NCI-H2171 treated with DMSO at 0.1 percent for 48 hours (cell line): ENCODE measurements around the gene GLP1R.

ENCODE experiments used
- DNase-seq: peaks from one replicate; lab custom pipeline; 2025; lab: John Stamatoyannopoulos, UW

The GLP1R gene

GRCh38 chr6:39044181-39044580, 4.4 kb upstream of the GLP1R start:
- no peak for DNase-seq

- no peak for DNase-seq
Observed at GRCh38 chr6:39047434-39048327, 900 bp upstream of the GLP1R start.

DNA sequence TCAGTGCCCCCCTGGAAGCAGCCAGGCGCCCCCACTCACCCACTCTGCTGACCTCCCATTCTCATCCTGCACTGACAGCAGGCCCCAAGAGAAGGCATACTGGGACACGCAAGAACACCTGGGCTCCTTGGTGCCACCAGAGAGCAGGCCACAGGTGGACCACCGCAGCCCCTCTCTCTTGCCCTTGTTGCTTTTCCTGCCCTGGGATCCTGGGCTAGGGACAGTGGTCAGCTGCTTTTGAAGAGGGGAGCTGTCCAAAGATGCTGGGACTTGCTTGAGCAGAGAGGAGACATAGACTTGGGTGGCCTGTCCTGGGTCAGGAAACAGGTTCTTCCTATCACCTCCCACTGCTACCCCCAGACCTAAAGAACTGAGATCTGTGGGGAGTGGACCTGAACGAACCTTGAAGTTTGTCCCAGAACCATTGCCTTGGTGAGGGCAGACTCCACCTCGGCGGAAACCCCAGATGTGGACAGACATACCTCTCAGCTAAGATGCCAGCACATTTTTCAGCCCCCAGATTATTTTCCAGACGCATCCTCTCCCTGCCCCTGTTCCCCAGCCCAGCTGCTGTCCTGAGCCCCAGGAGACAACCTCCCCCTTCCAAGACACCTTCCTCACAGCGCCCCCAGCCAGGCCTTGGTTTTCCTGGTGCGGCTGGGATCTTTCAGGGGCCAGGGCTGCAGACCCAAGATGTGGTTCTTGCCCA, 1.1 kb downstream of the GLP1R start:
- no peak for DNase-seq

GRCh38 chr6:39050453-39051112, 2.0 kb downstream of the GLP1R start:
- no peak for DNase-seq

GRCh38 chr6:39051399-39052122, 3.0 kb downstream of the GLP1R start:
- no peak for DNase-seq

DNA sequence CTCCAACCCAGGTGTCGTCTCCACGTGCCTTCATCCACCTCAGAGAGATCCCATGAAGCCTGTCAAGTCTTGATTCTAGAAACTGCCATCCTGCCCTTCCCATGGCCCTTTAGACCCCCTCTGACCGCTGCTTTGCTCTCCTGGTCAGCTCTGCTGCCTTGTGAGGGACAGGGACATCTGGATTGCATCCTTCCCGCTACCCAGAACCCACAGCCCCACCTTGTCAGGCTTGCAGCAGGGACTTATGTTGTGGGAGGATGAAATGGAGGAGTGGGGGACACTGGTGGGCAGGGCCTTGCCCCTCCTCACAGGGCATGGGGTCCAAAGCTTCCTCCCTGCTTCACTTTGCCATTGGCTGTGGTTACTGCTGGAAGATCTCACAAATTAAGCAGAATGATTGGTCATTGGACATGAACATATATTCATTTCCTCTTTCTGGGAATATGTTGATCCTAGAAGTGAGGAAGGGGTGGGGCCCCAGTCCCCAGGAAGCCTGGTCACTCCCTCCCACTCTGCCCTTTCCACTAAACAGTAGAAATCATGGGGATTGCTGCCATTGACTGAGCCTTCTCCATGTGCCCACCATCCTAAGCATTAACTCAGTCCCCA, 4.5 kb downstream of the GLP1R start:
- DNase-seq: no peak

DNA sequence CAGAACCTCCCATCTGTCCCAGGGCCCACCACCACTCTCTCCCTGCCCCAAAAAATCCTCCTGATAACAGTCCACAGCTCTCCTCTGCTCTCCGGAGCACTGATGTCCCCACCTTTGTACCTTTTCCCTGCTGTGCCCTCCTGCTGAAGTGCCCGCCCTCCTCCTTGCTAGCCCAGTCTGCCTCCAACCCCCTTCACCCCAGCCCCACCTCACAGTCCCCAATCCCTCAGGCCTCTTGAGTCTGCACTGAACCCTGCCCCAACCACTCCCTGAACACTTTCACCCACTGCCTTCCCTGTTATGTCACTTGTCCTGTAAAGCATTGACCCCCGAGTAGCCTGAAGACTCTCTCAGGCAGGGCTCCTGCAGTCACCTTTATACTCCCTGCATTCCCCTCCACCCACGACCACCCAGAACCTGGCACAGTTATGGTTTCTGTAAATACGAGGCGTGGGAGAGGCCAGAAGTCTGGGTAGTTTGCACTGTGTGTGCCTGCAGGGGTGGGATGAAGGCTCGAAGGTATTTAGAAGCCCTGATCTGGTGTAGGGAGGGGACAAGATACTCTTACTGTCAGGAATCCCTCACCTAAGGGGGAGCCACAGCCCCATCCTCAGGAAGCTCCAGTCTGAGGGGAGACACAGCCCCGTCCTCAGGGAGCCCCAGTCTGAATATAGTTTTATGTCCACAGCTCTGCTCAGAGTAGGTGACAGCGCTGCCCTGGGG, 5.4 kb downstream of the GLP1R start:
- DNase-seq: no peak

DNA sequence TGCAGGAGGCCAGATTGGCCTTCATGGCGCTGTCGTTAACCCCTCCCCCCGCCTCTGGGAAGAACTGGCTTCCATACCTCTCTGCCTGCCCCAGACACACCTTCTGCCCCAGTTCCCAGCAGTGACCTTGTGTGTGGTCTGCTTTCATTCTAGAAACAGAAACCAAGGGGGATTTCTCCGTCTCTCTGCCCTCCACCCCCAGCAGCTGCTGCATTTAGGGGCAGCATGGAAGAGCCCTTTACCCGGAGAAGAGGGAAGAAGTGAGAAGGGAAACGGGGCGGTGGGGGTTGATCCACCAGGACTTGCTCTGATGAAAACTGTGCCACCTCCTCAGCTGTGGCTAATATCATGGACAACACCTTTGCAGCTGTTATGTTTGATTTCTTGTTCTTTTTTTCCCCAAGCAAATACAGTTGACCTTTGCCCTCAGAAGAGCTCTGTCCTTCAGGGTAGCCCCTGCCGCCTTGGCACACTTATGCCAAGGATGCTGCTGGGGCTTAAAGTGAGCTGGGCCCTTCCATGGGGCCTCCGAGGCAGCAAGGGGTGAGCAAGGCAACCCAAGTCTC, 6.1 kb downstream of the GLP1R start:
- no peak for DNase-seq

GRCh38 chr6:39055661-39056060, 7.1 kb downstream of the GLP1R start:
- DNase-seq: no peak

- no peak for DNase-seq
Observed at GRCh38 chr6:39056191-39056590, 7.6 kb downstream of the GLP1R start.

DNA sequence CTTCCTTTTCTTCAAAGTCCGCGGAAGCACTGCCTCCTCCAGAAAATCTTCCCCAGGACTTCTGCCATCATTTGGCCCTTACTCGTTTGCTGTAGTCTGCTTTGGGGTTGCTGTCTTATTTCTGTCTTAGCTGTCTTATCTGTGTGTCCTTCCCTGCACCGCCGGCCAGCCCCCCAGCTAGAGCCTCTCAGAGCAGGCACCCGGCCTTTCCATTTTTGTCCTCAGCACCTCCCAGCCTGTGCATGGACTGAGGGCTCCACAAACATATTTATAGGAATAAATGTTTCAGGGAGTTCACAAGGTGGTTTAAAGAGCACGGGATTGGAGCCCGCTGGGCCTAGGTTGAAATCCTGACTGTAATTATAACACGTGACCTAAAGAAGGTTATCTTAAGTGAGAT, 8.1 kb downstream of the GLP1R start:
- no peak for DNase-seq

GRCh38 chr6:39057251-39058155, 8.9 kb downstream of the GLP1R start:
- no peak for DNase-seq

- DNase-seq: no peak
Observed at GRCh38 chr6:39058471-39059147, 10.0 kb downstream of the GLP1R start.

DNA sequence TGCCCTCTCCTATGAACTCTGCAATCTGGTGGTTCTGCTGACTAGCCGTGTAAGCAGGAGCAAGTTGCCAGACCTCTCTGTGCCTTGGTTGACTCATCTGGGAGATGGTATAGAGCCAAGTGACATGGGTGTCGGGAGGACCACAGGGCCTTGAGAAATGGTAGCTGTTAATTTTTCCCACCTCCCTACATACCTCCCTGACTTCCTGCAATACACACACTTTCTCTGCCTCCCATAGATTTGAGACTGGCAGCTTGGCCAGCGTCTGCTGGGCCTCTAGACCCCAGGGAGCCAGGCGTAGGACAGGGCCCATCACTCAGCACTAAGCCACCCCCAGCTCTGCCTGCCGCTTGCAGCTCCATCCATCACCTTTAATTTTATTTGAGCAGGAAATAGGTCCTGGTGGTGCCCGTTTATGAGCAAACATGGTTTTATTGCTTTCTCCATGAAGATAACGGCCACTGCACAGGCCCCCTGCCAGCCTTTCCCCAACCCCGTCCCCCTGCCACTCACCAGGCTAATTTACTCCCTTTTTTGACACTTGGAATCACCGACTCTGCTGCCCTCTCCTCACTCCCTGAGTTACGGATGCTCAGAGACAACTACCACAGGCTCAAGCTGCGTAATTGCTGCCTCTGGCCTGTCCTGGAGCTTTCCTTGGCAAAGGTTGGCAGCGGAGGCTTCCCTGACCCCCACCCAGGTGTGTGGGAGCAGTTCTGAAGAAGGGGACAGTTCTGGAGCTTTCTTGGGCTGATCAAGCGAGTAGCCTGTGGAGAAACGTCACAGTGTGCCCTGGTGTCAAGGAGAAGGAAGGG, 11.1 kb downstream of the GLP1R start:
- DNase-seq: no peak

GRCh38 chr6:39060467-39061160, 12.0 kb downstream of the GLP1R start:
- DNase-seq: no peak

GRCh38 chr6:39061182-39061581, 12.6 kb downstream of the GLP1R start:
- DNase-seq: no peak

DNA sequence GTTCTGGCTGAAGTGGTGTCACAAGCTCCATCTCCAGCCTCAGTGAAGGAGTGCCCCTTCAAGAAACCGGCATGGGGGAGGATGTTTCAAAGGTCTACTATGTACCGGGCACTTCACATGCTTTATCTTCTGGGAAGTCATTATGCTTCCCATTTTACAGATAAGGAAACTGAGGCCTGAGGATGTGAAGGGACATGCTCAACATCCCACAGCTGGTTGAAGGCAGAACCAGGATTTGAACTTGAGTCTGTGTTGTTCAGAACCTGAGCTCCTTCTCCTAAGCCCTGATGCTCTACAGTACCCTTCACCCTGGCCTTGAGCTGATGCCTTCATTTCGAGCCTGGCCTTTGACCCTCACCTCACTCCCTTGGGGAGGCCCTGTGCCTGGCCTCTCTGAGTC, 13.0 kb downstream of the GLP1R start:
- no peak for DNase-seq
